ENCODE data around the gene GPR137B.
"Not testable (repeated sequence)": the region's sequence is repeated elsewhere in the genome, so short reads cannot be mapped to it uniquely, and the experiment has no call there.

Gene GPR137B

GRCh38 chr1:236159704-236160539 is 17.6 kb downstream of the GPR137B start:
- in situ Hi-C loops (cut with HindIII; ENCODE audit: low sequenced_read_pairs) = no loop called here
- no peak for DNase-seq (ENCODE audit: low read depth, low spot score)
- no peak for TF ChIP-seq CTCF (IDR thresholded peaks at IDR 0.05; ENCODE audit: low read depth, low read length)
- H3K4me3 ChIP-seq (ENCODE audit: low read depth, low read length) = no peak overlapping the region

DNA sequence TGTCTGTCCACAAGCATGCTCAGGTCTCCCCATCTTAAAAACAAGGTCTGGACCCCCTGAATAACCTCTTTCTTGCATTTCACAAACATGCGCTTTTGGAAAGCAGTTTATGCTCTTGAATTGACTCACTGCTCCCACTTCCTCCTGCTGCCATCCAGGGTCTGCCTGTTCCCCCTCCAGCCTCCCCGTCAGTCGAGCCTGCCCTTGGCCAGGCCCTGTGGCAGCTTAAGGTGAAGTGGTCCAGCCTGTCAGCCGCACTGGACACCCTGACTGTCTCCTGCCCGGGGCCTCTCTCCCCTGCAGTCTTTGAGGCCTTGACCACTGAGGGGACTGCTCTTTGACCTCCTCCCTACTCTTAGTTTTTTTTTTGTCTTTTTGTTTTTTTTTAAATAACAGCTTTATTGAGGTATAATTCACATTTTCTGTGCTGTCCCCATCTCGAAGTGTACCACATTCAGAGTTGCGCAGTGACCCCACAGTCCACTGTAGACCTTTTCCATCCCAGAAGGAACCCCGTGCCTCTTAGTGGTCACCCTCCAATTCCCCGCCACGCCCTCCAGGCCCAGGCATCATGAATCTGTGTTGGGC is 18.3 kb downstream of the GPR137B start:
- TF ChIP-seq CTCF (IDR thresholded peaks at IDR 0.05; ENCODE audit: low read depth, low read length) = no peak
- in situ Hi-C loops (cut with HindIII; ENCODE audit: low sequenced_read_pairs) = no loop called here
- DNase-seq (ENCODE audit: low read depth, low spot score) = no peak
- no peak overlapping the region for H3K4me3 ChIP-seq (ENCODE audit: low read depth, low read length)

- TF ChIP-seq CTCF (IDR thresholded peaks at IDR 0.05; ENCODE audit: low read depth, low read length) = no peak
- no peak for DNase-seq (ENCODE audit: low read depth, low spot score)
- H3K4me3 ChIP-seq (ENCODE audit: low read depth, low read length) = no peak overlapping the region
- in situ Hi-C loops (cut with HindIII; ENCODE audit: low sequenced_read_pairs) = no loop called here
Observed at GRCh38 chr1:236161230-236161629, 18.9 kb downstream of the GPR137B start.

- DNase-seq (ENCODE audit: low read depth, low spot score); in situ Hi-C loops (cut with HindIII; ENCODE audit: low sequenced_read_pairs); H3K4me3 ChIP-seq (ENCODE audit: low read depth, low read length): not testable (repeated sequence)
Observed at GRCh38 chr1:236161755-236162154, 19.4 kb downstream of the GPR137B start.

GRCh38 chr1:236163463-236164153 is 21.3 kb downstream of the GPR137B start:
- H3K4me3 ChIP-seq (ENCODE audit: low read depth, low read length) = no peak overlapping the region
- in situ Hi-C loops (cut with HindIII; ENCODE audit: low sequenced_read_pairs) = no loop called here
- no peak for DNase-seq (ENCODE audit: low read depth, low spot score)
- no peak for TF ChIP-seq CTCF (IDR thresholded peaks at IDR 0.05; ENCODE audit: low read depth, low read length)

DNA sequence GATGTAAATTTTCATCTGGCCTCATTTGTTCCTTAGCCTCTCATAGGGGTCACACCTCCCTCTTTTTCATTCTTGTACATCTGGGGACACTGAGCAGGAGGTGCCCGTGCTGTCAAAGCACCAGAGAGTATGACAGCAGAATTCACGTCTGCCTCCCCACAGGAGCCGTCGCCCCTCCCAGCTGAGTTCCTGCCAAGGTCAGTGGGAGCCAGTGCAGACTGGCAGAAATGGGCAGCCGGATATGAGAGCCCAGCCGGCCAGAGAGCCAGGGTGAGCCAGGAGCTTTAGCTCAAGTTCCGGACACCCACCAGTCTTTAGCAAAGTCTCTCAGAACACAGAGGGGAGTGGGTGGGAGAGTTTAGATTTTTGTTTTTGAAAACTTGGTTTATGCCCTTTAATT is 21.9 kb downstream of the GPR137B start:
- in situ Hi-C loops (cut with HindIII; ENCODE audit: low sequenced_read_pairs) = no loop called here
- TF ChIP-seq CTCF (IDR thresholded peaks at IDR 0.05; ENCODE audit: low read depth, low read length) = no peak
- DNase-seq (ENCODE audit: low read depth, low spot score) = no peak
- H3K4me3 ChIP-seq (ENCODE audit: low read depth, low read length) = no peak overlapping the region
